HS-27A (cell line): ENCODE measurements around the gene KRTAP2-3.

Experiments
- DNase-seq: peaks from one replicate; pipeline ENCODE4 v3.0.0-alpha.2; 2012; ENCODE audit warnings: low read depth, missing footprints

Gene KRTAP2-3

GRCh38 chr17:41029633-41030245, 30.2 kb downstream of the KRTAP2-3 start, which contains the start of gene KRTAP1-4:
Gene KRTAP1-4 (minus strand): TSS chr17:41030195. CDS start chr17:41030078, 117 bp downstream.
- no peak for DNase-seq

- DNase-seq = peak; percentile 48
Measured at GRCh38 chr17:41026715-41027471, 33.0 kb downstream of the KRTAP2-3 start, which contains the start of gene KRTAP1-5. Gene KRTAP1-5 (minus strand): TSS chr17:41027208. CDS start chr17:41027155, 53 bp downstream.

- no peak for DNase-seq
Measured at GRCh38 chr17:41024697-41025096, 35.2 kb downstream of the KRTAP2-3 start.

GRCh38 chr17:41020336-41020735, 39.6 kb downstream of the KRTAP2-3 start:
- no peak for DNase-seq

- no peak for DNase-seq
Measured at GRCh38 chr17:41019415-41019814, 40.5 kb downstream of the KRTAP2-3 start.

- DNase-seq = no peak
Measured at GRCh38 chr17:41018541-41018940, 41.4 kb downstream of the KRTAP2-3 start.

GRCh38 chr17:41016578-41017215, 43.2 kb downstream of the KRTAP2-3 start:
- DNase-seq = no peak

GRCh38 chr17:41015454-41015853, 44.5 kb downstream of the KRTAP2-3 start:
- no peak for DNase-seq

- no peak for DNase-seq
Measured at GRCh38 chr17:41013606-41014005, 46.3 kb downstream of the KRTAP2-3 start.

- DNase-seq = no peak
Measured at GRCh38 chr17:41013181-41013580, 46.7 kb downstream of the KRTAP2-3 start.

GRCh38 chr17:41012326-41013120, 47.4 kb downstream of the KRTAP2-3 start:
- no peak for DNase-seq

GRCh38 chr17:41010441-41010840, 49.5 kb downstream of the KRTAP2-3 start:
- DNase-seq = no peak

GRCh38 chr17:41009936-41010335, 50.0 kb downstream of the KRTAP2-3 start:
- DNase-seq = no peak

- DNase-seq = no peak
Measured at GRCh38 chr17:41009301-41009760, 50.6 kb downstream of the KRTAP2-3 start.
